SK-N-SH treated with all-trans-retinoic acid at 6 μM for 48 hours (cell line): ENCODE data around the gene ZNF107.
"Not testable (repeated sequence)": the region's sequence is repeated elsewhere in the genome, so short reads cannot be mapped to it uniquely, and the experiment has no call there.

ENCODE experiments used
- CREB5 ChIP-seq: fragments of 250-450 bp; sonication (Bioruptor Pico); IDR thresholded peaks from 2 replicates; pipeline ENCODE4 v1.5.1; 2020; ENCODE audit warnings: low read depth, mild to moderate bottlenecking, moderate library complexity
- ISL1 ChIP-seq: fragments of 250-450 bp; sonication (Bioruptor Pico); IDR thresholded peaks from 2 replicates; pipeline ENCODE4 v2.1.2; 2022; ENCODE audit warnings: mild to moderate bottlenecking, moderate library complexity
- PPARA ChIP-seq: fragments of 250-450 bp; sonication (Bioruptor Pico); IDR thresholded peaks from 2 replicates; pipeline ENCODE4 v1.5.0; 2020; ENCODE audit warnings: mild to moderate bottlenecking, borderline replicate concordance
- ZFP30 ChIP-seq: fragments of 450-650 bp; formaldehyde crosslinking; IDR thresholded peaks from 2 replicates; pipeline ENCODE4 v1.5.0; 2022; ENCODE audit warnings: mild to moderate bottlenecking, moderate library complexity

GRCh38 chr7:64697863-64698262, 31.9 kb downstream of the ZNF107 start:
- TF ChIP-seq ZFP30, ISL1, CREB5, PPARA (CRISPR knock-in tag): not testable (repeated sequence)
